Brain microvascular endothelial cell (primary cell): ENCODE measurements around the gene LRP1.

ENCODE experiments used
- DNase-seq: peaks from one replicate; pipeline ENCODE4 v3.0.0-alpha.2; 2020
- H3K27ac ChIP-seq: fragments of 250-450 bp; sonication (Bioruptor Pico); 2 replicates; pipeline ENCODE4 v1.5.1; 2020; ENCODE audit warnings: mild to moderate bottlenecking, moderate library complexity
- H3K27me3 ChIP-seq: fragments of 250-450 bp; sonication (Bioruptor Pico); replicated peaks from 2 replicates; pipeline ENCODE4 v1.5.1; 2020; ENCODE audit warnings: mild to moderate bottlenecking
- H3K36me3 ChIP-seq: fragments of 250-450 bp; sonication (Bioruptor Pico); replicated peaks from 2 replicates; pipeline ENCODE4 v1.5.1; 2020; ENCODE audit warnings: mild to moderate bottlenecking
- H3K4me3 ChIP-seq: 2 replicates; pipeline ENCODE4 v1.5.1; 2011; ENCODE audit warnings: low read depth, mild to moderate bottlenecking, control low read depth, low read length, moderate library complexity
- in situ Hi-C: cut with HindIII; loops from 2 replicates; pipeline ENCODE4 v1.10.0; 2017; ENCODE audit warnings: low sequenced_read_pairs, low pct_ligation_motif_present
- TF ChIP-seq, protein P1 (sequence below): IDR thresholded peaks from 2 replicates; pipeline ENCODE4 v1.5.1; 2011; ENCODE audit warnings: low read depth, mild to moderate bottlenecking, moderate library complexity, low read length, control low read depth, inconsistent platforms; ENCODE audit errors: missing control alignments

LRP1 gene

DNA sequence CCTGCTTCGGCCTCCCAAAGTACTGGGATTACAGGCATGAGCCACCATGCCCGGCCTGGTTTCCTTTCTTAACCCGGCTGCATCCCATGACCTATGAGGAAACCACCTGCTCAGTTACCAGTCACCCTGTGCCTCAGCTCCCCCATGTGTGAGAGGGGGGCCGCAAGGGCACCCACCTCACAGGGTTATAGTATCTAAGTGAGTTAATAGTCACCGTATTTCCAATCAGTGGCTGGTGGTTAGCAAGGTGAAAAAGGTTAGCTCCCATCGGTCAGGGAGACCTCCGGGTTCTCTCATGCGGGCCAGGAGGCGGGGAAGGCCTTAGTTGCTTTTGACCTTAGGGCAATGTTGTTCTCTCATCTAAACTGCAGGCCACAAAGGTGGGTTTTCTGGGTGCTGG, 6.7 kb downstream of the LRP1 start:
- Histone ChIP-seq H3K4me3 (no peak overlapping the region), H3K36me3 (peaks cover 24% of the 10 kb centered on the region), H3K27me3 (no peaks in the 10 kb centered on the region), H3K27ac (no peak overlapping the region)
- TF ChIP-seq, protein P1, sequence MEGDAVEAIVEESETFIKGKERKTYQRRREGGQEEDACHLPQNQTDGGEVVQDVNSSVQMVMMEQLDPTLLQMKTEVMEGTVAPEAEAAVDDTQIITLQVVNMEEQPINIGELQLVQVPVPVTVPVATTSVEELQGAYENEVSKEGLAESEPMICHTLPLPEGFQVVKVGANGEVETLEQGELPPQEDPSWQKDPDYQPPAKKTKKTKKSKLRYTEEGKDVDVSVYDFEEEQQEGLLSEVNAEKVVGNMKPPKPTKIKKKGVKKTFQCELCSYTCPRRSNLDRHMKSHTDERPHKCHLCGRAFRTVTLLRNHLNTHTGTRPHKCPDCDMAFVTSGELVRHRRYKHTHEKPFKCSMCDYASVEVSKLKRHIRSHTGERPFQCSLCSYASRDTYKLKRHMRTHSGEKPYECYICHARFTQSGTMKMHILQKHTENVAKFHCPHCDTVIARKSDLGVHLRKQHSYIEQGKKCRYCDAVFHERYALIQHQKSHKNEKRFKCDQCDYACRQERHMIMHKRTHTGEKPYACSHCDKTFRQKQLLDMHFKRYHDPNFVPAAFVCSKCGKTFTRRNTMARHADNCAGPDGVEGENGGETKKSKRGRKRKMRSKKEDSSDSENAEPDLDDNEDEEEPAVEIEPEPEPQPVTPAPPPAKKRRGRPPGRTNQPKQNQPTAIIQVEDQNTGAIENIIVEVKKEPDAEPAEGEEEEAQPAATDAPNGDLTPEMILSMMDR: no peak
- no peak for DNase-seq
- in situ Hi-C loops: loop anchor here (5.0 kb wide), 1 partner anchor 52 kb away; no protein-coding TSS in a partner anchor

DNA sequence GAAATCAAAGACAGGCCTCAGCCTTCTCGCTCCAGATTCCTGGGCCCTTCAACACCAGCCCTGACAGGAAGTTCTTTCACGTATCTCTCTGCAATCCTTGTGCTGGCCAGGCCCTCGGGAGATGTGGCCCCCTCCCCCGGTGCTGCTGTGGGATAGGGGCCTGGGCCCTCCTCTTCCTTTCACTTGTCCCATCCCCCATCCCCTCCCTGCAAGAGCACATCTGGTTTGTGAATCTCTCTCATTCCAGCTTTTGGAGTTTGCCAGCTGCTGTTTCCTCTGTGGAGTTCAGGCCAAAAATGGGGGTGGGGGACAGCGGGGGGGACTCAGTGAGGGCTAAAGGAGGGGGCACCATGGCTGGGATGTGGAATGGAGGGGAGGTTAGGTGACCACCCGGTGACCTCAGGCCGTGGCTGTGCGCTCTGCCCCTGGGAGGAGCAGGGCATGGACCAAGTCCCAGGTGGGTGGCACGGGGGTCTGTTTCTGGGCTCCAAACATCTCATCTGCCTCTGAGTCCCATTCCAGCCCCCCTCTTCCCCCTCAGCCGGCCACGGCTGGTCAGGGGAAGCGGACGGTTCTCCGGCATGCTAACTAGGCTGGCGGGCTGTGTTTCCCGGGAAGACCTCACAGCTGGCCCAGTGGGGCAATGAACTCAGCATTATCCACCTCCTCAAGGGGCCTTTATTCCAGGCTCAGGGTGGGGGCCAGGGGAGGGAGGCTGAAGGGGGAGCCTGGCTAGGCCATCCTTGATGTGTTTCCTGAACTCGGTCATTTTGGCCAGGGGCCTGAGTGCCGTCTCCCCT, 7.4 kb downstream of the LRP1 start:
- H3K4me3 ChIP-seq: no peak overlapping the region
- H3K36me3 ChIP-seq: peaks cover 31% of the 10 kb centered on the region
- H3K27me3 ChIP-seq: no peaks in the 10 kb centered on the region
- TF ChIP-seq, protein P1: no peak
- no peak for DNase-seq
- in situ Hi-C loops: no loop called here
- no peak overlapping the region for H3K27ac ChIP-seq

DNA sequence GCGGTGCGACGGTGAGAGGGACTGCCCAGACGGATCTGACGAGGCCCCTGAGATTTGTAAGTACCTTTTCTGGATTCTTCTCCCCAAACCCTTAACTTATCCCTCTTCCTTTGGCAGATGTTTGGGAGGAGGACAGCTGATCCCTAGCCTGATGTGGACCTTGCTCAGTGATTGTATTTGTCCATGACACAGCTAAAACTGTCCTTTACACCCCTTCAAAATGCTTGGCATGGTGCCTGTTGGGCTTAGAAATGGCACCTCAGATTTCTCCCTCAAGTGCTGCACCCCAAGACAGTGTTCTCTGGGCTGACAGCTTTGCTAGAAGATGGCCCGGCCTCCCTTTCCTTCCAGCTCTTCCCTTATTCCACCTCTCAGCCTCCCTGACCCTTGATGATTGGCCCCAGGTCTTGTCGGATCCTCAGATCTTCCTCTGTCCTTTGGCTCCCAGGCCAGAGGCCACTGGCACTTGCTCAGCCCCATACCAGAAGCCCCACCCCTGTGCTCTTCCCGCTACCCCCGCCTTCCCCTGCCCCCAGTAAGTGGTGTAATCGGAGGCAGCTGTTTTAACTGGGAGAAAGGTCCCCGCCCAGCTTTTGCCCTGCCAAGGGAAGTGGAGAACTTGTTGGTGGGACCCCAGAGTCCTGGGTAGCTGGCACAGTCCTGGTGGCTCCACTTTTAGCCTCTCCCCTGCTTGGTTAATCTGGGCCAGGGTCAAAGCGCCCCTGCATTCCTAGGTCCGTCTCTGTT, 10.4 kb downstream of the LRP1 start:
- in situ Hi-C loops: no loop called here
- peaks cover 55% of the 10 kb centered on the region for H3K36me3 ChIP-seq
- no peak overlapping the region for H3K27ac ChIP-seq
- H3K4me3 ChIP-seq: no peak overlapping the region
- TF ChIP-seq, protein P1: no peak
- no peaks in the 10 kb centered on the region for H3K27me3 ChIP-seq
- DNase-seq: no peak

DNA sequence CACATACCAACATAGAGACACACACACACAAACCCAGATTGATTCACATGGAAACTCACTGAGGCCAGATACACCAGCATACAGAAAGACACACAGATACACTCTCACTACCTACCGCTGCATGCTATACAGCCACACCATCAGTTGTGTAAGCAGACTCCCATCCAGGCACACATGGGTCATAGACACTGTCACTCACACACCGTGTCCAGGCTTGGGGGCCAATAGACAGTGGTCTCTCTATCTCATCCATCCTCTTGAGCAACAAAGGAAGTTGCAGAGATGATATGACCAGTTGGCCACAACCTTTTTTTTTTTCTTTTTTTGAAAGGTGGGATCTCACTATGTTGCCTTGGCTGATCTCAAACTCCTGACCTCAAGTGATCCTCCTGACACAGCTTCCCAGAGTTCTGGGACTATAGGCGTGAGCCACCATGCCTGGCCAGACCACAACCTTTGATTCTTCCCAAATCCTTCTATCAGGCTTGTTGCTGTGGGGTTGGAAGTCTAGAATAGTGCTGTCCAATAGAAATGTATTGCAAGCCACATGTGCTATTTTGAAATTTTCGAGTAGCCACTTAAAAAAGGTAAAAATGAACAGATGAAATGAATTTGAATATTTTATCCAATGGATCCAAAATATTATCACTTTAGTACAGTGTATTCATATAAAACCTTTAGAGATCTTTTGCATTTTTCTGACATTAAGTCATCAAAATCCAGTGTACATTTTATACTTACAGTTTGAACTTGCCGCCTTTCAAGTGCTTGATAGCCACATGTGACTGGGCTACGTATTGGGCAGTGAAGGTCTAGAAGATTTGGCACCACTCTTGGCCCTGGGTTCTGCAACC, 11.7 kb downstream of the LRP1 start:
- in situ Hi-C loops: no loop called here
- TF ChIP-seq, protein P1: no peak
- Histone ChIP-seq H3K36me3 (peaks cover 67% of the 10 kb centered on the region), H3K4me3 (no peak overlapping the region), H3K27me3 (no peaks in the 10 kb centered on the region), H3K27ac (no peak overlapping the region)
- no peak for DNase-seq

DNA sequence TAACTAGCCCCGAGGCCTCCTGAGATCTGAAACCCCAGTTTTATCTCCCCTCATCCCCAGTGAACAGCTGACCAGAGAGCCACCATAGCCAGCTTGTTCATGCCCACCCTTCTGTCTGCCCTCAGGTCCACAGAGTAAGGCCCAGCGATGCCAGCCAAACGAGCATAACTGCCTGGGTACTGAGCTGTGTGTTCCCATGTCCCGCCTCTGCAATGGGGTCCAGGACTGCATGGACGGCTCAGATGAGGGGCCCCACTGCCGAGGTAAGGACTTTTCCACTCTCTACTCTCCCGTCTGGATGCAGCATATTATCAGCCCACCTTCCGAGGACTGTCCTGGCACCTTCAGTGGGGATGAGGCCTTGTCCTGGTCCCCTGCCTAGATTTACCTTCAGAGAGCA, 13.0 kb downstream of the LRP1 start:
- H3K4me3 ChIP-seq: no peak overlapping the region
- TF ChIP-seq, protein P1: no peak
- H3K27ac ChIP-seq: no peak overlapping the region
- no peak for DNase-seq
- H3K27me3 ChIP-seq: no peaks in the 10 kb centered on the region
- in situ Hi-C loops: no loop called here
- peaks cover 79% of the 10 kb centered on the region for H3K36me3 ChIP-seq
